ENCODE results near the gene NR1D2. TPM values are rescaled to one million over a fixed set of nuclear protein-coding genes. Genes with fewer than 3 reads are reported as not detected.
"Not testable (repeated sequence)": the region's sequence is repeated elsewhere in the genome, so short reads cannot be mapped to it uniquely, and the experiment has no call there.

The NR1D2 gene
- total and polyA plus RNA-seq, 2 experiments from 2014 or later: 12.5 to 18.8 TPM

GRCh38 chr3:24005669-24006068, 60.6 kb downstream of the NR1D2 start:
- H3K9me3 ChIP-seq (ENCODE audit: low read depth): no peaks in the 10 kb centered on the region
- no peak overlapping the region for H3K27ac ChIP-seq
- H3K4me1 ChIP-seq (ENCODE audit: low read depth): no peaks in the 10 kb centered on the region
- TF ChIP-seq CTCF (IDR thresholded peaks at IDR 0.05; ENCODE audit: low read depth, low read length): no peak
- no peaks in the 10 kb centered on the region for H3K27me3 ChIP-seq
- H3K36me3 ChIP-seq: no peaks in the 10 kb centered on the region
- DNase-seq (ENCODE audit: low read depth in 1 of 2, low spot score in 1 of 2): no peak
- H3K4me3 ChIP-seq: no peak overlapping the region

GRCh38 chr3:24010834-24011233, 65.7 kb downstream of the NR1D2 start:
- not testable (repeated sequence) for H3K27me3 ChIP-seq; H3K36me3 ChIP-seq; H3K4me1 ChIP-seq (ENCODE audit: low read depth); DNase-seq (ENCODE audit: low read depth in 1 of 2, low spot score in 1 of 2); H3K9me3 ChIP-seq (ENCODE audit: low read depth); H3K27ac ChIP-seq; H3K4me3 ChIP-seq

GRCh38 chr3:24012589-24013269, 67.6 kb downstream of the NR1D2 start:
- Histone ChIP-seq H3K27me3 (no peaks in the 10 kb centered on the region), H3K9me3 (ENCODE audit: low read depth) (no peaks in the 10 kb centered on the region), H3K36me3 (no peaks in the 10 kb centered on the region), H3K4me1 (ENCODE audit: low read depth) (no peaks in the 10 kb centered on the region), H3K27ac (no peak overlapping the region), H3K4me3 (no peak overlapping the region)
- no peak for TF ChIP-seq CTCF (IDR thresholded peaks at IDR 0.05; ENCODE audit: low read depth, low read length)
- DNase-seq (ENCODE audit: low read depth in 1 of 2, low spot score in 1 of 2): no peak

GRCh38 chr3:24017305-24017704, 72.2 kb downstream of the NR1D2 start:
- no peak for DNase-seq (ENCODE audit: low read depth in 1 of 2, low spot score in 1 of 2)
- TF ChIP-seq CTCF (IDR thresholded peaks at IDR 0.05; ENCODE audit: low read depth, low read length): no peak
- H3K27ac ChIP-seq: no peak overlapping the region
- H3K27me3 ChIP-seq: no peaks in the 10 kb centered on the region
- H3K4me3 ChIP-seq: no peak overlapping the region
- H3K9me3 ChIP-seq (ENCODE audit: low read depth): no peaks in the 10 kb centered on the region
- no peaks in the 10 kb centered on the region for H3K36me3 ChIP-seq
- H3K4me1 ChIP-seq (ENCODE audit: low read depth): no peaks in the 10 kb centered on the region

GRCh38 chr3:24018784-24019570, 73.9 kb downstream of the NR1D2 start:
- Histone ChIP-seq H3K9me3 (ENCODE audit: low read depth) (no peaks in the 10 kb centered on the region), H3K36me3 (no peaks in the 10 kb centered on the region), H3K4me3 (no peak overlapping the region), H3K27ac (no peak overlapping the region), H3K27me3 (no peaks in the 10 kb centered on the region), H3K4me1 (ENCODE audit: low read depth) (no peaks in the 10 kb centered on the region)
- no peak for DNase-seq (ENCODE audit: low read depth in 1 of 2, low spot score in 1 of 2)
- TF ChIP-seq CTCF (IDR thresholded peaks at IDR 0.05; ENCODE audit: low read depth, low read length): no peak

- no peak for DNase-seq (ENCODE audit: low read depth in 1 of 2, low spot score in 1 of 2)
- Histone ChIP-seq H3K27ac (no peak overlapping the region), H3K9me3 (ENCODE audit: low read depth) (no peaks in the 10 kb centered on the region), H3K4me1 (ENCODE audit: low read depth) (no peaks in the 10 kb centered on the region), H3K4me3 (no peak overlapping the region), H3K36me3 (no peaks in the 10 kb centered on the region), H3K27me3 (no peaks in the 10 kb centered on the region)
- no peak for TF ChIP-seq CTCF (IDR thresholded peaks at IDR 0.05; ENCODE audit: low read depth, low read length)
Observed at GRCh38 chr3:24019585-24019984, 74.5 kb downstream of the NR1D2 start.
